Kasumi-1 (cell line): ENCODE results near the gene MECR.

Experiments used
- DNase-seq, 2 experiments: peaks; one replicate each; lab custom pipeline; 2025; lab: John Stamatoyannopoulos, UW

MECR gene

DNA sequence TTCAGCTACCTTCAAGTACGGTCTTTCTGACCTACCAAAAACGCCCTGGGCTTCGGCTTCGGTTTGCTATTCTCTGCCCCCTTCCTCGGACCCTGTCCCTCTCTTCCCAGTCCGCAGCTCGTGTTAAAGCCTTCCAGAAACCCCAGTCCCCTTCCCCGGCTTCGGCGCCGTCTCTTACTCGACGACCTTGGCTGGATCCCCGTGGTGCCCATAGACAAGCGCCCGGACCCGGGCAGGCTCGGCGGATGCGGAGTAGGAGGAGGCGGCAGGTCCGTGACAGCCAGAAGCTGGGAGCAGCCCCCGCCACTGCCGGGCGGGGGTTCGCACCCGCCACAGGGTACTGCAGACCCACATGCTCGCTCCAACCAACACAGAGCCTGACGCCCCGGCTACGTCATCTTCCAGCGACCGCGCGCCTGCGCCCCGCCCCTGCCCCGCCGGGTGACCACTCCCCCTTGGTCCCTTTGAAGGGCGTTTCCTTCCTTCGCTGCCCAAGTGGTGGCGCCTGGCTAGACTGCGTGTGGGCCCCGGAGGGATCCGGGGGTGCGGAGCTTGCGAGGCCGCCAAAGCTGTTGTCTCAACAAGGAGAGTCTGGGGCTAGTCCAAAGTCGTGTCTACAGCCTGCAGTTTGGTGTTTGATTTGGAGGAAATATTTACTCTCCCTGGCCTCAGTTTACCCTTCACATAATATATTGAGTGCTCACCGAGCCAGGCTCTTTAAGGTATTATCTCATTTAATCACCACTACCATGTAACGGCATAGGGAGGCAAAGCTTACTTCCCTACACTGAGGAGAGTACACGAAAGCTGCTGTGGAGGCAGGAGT, at the start of gene MECR:
MECR (minus strand) TSS at position 382 of the 826 bp plus-strand sequence; CDS start at position 354, 28 bp downstream.
- peak; percentile 90 to 91 for DNase-seq

GRCh38 chr1:29279951-29280391, 49.2 kb upstream of the MECR start:
- DNase-seq, result no peak

DNA sequence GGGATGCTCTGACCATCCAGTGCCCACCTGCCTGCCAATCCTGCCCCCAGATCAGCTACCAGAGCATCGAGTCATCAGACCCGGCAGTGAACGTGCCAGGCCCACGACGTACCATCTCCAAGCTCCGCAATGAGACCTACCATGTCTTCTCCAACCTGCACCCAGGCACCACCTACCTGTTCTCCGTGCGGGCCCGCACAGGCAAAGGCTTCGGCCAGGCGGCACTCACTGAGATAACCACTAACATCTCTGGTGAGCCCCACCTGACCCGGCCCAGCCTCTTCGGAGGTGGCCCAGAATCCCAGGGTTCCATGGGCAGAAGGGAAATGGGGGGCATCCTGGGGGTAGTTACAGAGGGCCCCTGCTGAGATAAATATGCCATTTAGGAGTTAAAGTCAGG, 48.7 kb upstream of the MECR start:
- DNase-seq, result no peak

DNA sequence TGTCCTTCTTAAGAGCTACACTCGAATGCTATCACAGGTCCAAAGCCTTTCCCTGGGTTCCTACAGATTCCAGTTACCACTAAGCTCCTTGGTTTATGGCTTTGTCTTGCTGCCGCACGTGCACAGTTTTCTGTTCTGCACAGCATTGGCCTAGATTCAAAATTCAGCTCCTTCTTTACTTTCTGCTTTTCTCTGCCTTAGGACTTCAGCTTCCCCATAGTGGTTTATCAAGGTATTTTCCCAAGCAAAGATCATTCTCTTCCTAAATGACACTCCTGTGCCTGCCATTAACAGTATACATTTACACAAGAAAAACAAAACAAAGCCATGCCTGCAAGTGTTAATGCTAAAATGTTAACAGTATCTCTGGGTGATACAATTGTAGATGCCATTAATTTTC, 47.4 kb upstream of the MECR start:
- DNase-seq, result no peak

GRCh38 chr1:29275435-29275834, 44.7 kb upstream of the MECR start:
- no peak for DNase-seq

GRCh38 chr1:29272147-29272907, 41.6 kb upstream of the MECR start:
- DNase-seq, result no peak

- DNase-seq, result no peak
Observed at GRCh38 chr1:29271724-29272123, 41.0 kb upstream of the MECR start.

DNA sequence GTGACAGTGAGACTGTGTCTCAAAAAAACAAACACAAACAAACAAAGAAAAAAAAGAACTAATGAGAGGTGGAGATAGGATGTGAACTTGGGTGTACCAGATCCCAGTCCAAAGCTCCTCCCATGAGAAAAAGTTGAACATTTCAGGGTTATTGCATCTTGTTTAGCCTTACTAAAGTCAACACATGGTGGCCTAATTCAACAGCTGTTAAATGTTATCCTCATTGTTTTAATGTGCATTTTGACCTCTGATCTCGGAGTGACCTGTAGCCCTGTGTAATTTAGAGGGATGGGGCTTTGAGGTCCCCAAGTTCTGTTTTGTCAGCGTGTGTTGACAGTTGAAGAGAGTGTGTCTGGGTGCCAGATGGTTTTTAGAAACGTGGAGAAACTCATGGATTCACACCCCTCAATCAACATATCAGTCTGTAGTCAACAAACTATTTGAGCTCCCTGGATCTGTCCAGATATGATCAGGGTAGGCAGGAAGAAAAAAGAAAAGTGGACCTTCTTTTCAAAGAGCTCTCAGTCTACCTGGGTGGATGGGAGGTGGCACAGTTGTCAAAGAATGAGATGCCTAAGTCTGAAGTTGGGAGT, 40.3 kb upstream of the MECR start:
- DNase-seq, result no peak

GRCh38 chr1:29269382-29269781, 38.6 kb upstream of the MECR start:
- no peak for DNase-seq

- DNase-seq, result no peak
Observed at GRCh38 chr1:29267321-29268070, 36.8 kb upstream of the MECR start.

- DNase-seq, result no peak
Observed at GRCh38 chr1:29266912-29267311, 36.2 kb upstream of the MECR start.

GRCh38 chr1:29264773-29265389, 34.1 kb upstream of the MECR start:
- no peak for DNase-seq

- DNase-seq, result no peak
Observed at GRCh38 chr1:29260531-29260930, 29.8 kb upstream of the MECR start.

GRCh38 chr1:29259802-29260441, 29.2 kb upstream of the MECR start:
- peak in 1 of 2 experiments; percentile 33 for DNase-seq

DNA sequence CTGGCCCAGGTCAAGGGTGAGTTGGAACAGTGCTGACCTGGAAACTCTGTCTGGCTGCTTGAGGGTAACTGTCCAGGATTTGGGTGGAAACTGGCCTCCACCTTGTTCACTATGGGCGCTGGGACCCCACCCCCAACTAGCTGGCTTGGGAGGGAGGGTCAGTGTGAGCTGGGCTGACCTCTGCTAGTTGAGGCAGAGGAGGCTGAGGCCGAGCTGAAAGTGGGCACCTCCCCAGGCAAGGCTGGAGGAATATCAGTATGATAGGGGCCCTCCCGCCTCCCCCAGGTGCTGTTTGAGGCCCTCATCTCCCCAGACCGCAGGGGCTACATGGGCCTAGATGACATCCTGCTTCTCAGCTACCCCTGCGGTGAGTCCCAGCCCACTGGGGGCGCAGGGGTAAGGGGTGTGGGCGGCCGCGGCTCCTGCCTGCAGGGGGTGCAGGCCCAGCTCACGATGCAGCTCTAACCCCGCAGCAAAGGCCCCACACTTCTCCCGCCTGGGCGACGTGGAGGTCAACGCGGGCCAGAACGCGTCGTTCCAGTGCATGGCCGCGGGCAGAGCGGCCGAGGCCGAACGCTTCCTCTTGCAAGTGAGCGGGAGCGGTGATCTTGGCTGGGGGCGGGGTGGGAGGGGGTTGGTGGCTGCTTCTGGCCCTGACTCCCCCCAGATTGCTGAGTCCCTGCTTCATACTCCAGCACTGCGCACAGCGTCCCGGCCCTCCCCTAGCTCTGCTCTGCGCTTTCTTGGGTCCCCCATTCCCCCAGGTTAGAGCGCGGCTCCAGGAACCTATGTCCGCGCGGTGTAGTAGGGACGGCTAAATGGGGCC, 28.5 kb upstream of the MECR start:
- DNase-seq, result no peak

DNA sequence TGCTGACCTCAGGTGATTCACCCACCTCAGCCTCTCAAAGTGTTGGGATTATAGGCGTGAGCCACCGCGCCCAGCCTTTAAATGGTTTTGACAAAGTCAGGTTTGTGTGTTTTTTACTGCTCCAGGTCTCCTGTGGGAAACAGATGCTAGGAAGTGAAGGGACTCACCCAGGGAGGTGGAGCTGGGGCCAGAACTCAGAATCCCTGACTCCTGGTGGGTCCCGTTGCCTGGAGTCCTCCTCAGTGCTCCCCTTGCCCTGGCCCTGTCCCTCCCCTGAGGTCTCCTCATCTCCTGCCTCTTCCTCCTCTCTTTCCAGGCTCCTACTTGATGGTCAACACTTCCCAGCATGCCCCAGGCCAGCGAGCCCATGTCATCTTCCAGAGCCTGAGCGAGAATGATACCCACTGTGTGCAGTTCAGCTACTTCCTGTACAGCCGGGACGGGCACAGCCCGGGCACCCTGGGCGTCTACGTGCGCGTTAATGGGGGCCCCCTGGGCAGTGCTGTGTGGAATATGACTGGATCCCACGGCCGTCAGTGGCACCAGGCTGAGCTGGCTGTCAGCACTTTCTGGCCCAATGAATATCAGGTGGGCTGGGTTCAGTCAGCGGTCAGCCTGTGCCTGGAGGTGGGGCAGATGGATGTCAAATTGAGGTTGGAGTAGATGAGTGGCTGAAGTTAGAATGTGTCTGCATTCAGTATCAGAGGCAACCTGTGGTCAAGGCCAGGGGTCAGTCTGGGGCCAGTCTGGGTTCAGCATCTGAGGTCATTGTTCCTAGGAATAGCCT, 27.6 kb upstream of the MECR start:
- no peak for DNase-seq

DNA sequence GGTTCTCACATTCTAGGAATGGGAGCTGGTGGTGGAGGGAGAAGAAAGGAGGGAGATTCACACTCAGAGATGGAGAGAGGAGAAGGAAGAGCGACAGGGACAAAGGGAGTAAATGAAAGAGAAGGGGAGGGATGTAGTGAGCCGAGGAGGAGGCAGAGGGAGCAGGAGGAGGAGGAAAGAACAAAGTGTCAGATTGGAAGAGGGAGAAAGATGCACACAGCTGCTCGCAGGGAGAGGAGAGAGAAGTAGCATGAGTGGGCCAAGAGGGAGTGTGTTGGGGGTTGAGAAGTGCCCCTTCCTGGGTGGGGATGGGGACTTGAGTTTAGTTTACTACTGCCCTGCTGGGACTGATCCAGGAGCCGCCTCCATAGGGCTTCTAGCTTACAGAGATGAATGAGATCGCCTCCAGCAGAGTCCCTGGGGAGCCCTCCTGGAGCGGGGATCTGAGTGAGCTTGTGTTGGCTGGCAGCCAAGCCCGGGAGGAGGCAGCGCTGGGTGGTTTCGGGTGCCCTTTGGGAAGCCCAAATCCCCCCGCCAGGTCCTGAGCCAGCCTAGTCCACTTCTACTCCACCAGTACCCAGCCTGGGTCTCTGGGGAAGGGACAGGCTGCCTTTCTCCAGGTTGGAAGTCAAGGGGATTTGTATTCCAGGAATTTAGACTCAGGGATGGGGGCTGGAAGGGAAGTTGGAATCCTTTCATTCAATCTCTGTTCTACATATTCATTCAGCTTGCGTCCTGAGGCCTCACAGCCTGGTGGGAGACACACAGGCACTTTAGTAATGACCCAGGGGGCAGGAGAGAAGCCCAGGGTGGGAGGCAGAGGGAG, 26.5 kb upstream of the MECR start:
- DNase-seq, result no peak

- DNase-seq, result no peak
Observed at GRCh38 chr1:29256394-29256793, 25.7 kb upstream of the MECR start.
